NCI-H146 treated with DMSO at 0.1 percent for 48 hours (cell line): Measurements from ENCODE around the gene WHAMM.
"Not testable (repeated sequence)": the region's sequence is repeated elsewhere in the genome, so short reads cannot be mapped to it uniquely, and the experiment has no call there.

ENCODE experiments used
- DNase-seq: peaks from one replicate; lab custom pipeline; 2025; ENCODE audit not compliant: unreplicated experiment; lab: John Stamatoyannopoulos, UW

The WHAMM gene, protein sequence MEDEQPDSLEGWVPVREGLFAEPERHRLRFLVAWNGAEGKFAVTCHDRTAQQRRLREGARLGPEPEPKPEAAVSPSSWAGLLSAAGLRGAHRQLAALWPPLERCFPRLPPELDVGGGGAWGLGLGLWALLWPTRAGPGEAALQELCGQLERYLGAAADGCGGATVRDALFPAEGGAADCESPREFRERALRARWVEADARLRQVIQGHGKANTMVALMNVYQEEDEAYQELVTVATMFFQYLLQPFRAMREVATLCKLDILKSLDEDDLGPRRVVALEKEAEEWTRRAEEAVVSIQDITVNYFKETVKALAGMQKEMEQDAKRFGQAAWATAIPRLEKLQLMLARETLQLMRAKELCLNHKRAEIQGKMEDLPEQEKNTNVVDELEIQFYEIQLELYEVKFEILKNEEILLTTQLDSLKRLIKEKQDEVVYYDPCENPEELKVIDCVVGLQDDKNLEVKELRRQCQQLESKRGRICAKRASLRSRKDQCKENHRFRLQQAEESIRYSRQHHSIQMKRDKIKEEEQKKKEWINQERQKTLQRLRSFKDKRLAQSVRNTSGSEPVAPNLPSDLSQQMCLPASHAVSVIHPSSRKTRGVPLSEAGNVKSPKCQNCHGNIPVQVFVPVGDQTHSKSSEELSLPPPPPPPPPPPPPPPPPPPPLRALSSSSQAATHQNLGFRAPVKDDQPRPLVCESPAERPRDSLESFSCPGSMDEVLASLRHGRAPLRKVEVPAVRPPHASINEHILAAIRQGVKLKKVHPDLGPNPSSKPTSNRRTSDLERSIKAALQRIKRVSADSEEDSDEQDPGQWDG

DNA sequence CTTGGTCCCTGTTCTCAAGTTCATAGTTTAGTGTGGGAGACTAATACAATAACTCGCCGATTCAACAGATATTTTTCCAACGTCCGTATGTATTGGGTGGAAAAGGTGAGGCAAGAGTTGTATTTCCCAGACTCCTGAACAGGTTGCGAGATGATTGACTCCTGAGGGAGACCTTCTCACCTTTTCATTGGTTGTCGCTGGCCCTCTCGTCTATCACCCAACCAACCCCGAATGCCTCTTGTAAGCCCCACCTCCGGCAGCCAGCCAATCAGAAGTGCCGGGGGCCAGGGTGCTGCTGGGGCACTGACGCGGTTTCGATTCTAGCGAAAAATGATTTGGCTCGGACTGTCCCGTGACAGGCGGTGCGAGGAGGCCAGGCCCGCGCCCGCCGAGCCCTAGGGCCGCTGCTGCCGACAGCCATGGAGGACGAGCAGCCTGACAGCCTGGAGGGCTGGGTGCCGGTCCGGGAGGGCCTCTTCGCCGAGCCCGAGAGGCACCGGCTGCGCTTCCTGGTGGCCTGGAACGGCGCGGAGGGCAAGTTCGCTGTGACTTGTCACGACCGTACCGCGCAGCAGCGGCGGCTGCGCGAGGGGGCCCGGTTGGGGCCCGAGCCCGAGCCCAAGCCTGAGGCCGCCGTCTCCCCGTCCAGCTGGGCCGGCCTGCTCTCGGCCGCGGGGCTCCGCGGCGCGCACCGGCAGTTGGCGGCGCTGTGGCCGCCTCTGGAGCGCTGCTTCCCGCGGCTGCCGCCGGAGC lies at the start of gene WHAMM:
TSS of gene WHAMM (plus strand) at position 321 of the 753 bp plus-strand sequence. CDS start at position 420, 99 bp downstream.
- DNase-seq, result peak; percentile 82

DNA sequence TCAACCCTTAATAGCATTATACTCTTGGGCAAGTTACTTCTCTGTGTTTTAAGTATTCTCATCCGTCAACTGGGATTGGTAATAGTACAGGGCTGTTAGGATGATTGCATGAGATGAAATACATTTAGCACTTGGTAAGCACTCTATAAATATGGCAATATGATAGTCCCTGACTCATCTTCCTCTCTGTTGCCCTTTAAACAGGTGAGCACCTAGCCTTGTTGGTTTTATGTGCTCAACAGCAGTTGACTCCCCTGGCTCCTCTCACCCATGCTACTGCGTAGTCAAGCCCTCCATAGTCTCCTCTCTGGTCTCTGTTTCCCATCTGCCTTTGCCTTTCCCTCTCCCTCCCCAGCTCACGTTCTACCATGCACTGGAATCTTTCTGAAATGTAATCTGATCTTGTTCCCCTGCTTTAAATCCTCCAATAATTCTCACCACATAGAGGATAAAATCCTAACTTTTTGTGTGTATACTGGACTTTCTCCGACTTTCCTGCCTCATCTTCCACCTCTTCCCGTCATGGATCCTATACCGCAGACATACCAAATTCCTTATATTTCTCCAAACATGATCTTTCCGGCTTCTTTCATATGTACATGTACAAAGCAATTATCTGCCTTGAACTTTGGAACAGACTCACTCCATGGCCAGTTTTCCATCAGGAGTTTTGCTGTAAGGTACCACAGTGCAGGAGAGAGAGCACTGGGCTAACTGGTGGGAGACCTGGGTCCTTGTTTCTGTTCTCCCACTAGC lies 45.9 kb upstream of the WHAMM start:
- DNase-seq, result no peak

DNA sequence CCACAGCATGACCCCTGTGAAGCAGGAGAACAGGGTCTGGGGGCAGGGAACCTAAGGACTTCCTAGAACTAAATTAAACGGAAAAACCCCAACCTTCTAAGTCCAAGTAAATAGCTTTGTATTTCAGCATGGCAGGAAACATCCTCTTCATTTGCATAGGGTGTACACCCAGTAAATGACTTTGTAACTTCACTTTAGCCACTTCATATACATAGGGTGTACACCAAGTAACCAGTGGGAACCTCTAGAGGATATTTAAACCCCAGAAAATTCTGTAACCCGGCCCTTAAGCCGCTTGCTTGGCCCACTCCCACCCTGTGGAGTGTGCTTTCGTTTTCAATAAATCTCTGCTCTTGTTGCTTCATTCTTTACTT lies 45.3 kb upstream of the WHAMM start:
- DNase-seq, result no peak

DNA sequence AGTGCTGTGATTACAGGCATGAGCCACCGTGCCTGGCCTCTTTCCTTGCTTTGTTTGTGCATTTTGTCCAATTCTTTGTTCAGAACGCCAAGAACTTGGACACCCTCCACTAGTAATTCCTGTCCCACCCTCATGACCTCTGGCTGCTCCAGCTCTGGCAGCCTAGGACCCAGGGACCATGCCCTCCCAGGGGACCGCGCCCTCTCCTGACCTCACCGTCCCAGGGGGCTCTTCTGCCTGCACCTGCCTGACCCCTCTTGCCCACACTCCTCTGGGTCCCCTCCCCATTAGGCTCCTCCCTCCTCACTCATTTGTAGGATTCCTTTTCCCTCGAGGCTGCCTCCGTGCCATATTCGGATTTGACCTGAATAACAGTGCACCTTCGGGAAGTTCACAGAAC lies 44.7 kb upstream of the WHAMM start:
- DNase-seq, result no peak

DNA sequence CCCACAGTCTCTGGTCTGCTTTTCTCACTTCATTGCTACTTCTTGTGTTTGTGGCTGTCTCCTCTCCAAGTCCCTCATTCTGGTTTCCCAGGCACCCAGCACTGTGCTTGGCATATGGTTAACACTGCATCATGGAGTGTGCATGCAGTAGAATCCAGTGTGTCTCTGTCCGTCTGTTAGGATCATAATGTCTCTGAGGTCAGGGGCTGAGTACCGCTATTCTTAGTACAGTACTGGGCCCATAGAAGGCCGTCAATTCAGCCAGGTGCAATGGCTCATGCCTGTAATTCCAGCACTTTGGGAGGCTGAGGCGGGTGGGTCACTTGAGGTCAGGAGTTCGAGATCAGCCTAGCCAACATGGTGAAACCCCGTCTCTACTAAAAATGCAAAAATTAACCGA lies 43.2 kb upstream of the WHAMM start:
- not testable (repeated sequence) for DNase-seq

DNA sequence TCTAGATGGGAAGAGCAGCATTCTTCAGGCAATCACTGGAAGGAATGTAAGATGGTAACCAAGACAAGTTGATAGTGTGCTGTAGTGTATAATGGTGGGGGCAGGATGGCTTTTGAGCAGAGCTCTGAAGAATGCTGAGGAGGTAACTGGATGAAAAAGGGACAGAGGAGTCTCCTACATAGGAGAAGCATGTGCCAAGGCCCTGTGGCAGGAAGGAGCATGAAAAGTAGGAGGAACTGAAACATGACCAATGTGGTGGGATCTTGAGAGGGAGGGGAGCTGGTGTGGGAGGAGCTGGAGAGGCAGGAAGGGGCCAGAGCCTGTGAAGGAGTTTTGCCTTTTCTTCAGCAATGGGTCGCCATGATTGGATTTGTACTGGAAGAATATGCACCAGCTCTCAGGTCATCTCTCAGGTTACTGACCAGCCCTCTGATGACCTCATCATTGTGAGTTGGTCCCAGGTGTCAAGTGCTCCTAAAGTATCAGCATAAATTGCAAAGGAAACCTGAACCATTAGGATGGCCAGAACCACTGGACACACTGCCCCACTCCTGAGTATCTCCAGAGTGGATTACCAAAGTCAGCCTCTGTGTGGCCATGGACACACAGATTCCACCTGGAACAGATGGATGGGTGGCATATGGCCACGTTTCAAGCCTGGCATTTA lies 42.1 kb upstream of the WHAMM start:
- DNase-seq, result no peak

DNA sequence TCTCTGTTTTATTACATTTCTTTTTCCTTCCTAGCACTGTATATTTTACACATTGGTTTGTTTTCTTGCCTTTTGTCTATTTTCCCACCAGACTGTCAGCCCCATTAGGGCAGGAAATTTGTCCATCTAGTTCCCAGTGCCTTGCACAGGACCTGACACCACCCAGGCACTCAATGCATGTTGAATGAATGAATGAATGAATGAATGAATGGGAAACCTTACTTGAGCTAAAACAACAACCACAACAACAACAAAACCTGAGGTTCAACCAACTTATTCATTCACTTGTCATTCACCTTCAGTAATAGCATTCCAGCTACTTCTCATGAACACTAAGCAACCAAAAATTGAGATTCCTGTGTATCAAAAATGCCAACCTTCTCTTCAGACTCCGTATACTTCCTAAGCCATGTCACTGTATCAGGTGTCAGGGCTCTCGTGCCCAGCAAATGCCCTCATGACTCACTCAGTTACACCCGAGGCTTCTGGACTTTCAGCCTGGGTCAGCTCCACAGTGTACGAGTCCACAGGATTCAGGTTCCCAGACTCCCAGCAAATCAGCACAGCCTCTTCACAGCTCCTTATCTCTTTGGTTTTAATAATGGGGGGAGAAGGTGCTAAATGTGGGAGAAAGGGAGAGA lies 40.9 kb upstream of the WHAMM start:
- DNase-seq, result no peak

DNA sequence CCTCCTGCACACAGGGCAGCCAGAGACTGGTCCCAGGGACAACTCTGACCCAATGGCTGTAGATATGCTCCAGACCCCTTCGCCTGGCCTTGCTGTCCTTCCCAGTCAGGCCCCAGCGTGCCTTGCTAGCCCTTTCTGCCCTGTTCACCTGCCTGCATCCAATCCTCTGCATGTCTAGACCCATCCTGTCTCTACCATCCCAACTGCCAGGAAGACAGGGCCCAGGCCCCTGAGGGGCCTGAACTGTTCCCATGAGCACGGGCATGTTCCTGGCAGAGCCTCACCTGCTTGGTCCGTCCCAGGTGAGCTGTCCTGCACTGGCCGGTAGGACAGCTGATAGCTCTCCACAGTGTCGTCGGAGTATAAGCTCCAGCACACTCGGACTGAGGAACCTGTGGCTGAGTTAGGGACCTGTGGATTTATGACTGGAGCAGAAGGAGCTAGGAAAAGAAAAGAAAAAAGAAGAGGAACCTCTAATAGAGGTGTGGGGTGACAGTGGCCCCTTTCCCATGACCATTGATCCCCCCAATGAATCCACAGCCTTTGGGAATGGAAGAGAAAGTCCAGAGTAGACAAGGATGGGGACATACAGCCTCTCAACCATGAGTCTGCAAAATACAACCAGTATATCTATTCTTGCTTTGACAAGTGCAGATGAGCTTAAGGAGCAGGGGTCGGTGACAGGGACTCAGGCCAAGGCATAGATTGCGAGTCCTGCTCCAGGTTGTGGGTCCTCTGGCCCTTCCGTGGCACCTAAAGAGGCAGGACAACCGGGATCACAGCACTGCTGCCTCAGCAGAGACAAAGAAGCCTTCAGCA lies 37.4 kb upstream of the WHAMM start:
- no peak for DNase-seq

DNA sequence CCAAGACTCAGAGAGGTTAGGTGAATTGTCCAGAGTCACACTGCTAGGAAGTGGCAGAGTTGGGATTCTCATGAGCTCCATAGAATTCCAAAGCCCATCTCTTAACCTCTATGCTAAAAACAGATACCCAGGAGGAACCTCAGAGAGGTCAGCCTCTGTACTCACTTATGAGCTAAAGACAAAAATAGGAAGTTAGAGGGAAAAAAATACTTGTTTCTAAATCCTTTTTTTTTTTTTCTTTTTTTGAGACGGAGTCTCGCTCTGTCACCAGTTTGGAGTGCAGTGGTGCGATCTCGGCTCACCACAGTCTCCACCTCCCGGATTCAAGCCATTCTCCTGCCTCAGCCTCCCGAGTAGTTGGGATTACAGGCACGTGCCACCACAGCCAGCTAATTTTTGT lies 34.9 kb upstream of the WHAMM start:
- DNase-seq, result no peak

DNA sequence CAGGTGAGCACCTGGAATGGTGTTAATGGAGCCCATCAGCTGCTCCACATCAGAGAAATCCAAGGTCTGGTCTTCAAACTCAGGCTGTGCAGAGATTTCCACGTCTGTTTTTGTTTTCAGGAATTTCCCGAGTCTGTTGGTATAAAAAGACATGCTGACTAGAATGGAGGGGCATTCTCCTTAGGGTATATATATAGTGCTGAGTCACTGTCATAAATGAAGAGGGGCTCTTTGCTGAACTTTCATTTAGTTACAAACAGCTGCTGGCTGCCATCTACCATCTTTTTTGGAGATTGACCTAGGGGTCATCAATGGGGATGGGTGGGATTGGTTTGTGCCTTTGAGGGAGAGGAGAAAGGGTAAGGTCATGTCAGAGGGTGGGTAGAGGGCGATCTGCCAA lies 30.7 kb upstream of the WHAMM start:
- DNase-seq, result no peak

DNA sequence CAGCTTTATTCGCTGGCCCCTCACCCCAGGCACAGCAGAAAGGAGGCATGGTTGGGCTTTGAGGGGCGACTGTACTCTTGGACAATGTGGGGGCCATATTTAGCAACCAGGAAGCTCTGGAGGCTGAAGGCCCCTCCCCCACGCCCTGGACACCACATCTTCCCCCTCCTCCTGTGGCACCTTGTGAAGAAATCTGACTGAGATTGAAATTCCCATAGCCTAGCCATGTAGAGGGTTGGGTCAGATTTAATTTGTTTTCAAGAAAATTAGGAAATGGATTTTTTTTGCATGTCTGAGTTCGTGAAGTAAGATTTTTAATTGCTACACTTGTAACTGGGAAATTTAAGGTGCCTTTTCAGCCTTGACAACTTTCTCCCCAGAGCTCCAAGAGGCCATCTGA lies 28.1 kb upstream of the WHAMM start:
- DNase-seq, result no peak

DNA sequence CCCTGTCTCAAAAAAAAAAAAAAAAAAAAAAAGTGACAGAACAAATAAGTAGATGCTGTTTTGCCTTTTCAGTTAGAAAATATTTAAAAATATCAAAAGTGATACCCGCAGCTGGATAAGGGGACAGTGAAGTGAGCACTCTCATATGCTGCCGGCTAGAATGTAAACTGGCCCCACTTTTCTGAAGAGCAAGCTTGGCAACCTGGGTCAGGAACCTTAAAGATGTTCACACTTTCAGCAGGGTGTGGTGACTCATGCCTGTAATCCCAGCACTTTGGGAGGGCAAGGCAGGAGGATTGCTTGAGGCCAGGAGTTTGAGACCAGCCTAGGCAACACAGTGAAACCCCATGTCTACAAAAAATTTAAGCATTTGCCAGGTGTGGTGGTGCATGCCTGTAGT lies 20.9 kb upstream of the WHAMM start:
- DNase-seq, result no peak

DNA sequence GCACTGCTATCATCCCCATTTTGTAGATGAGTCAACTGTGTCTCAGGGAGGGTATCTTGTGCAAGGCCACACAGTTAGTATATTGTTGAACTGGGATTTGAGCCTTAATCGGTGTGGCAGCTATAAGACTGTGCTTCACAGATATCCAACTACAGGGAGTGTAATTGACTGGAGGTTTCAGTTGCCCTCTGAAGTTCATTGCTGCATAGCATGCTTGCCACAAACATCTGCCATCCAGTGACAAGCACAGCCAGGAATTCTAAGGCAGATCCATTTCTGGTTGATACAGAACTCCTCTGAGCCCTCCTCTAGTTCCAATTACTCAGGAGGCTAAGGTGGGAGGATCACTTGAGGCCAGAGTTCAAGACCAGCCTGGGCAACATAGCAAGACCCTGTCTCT lies 19.9 kb upstream of the WHAMM start:
- DNase-seq, result no peak

DNA sequence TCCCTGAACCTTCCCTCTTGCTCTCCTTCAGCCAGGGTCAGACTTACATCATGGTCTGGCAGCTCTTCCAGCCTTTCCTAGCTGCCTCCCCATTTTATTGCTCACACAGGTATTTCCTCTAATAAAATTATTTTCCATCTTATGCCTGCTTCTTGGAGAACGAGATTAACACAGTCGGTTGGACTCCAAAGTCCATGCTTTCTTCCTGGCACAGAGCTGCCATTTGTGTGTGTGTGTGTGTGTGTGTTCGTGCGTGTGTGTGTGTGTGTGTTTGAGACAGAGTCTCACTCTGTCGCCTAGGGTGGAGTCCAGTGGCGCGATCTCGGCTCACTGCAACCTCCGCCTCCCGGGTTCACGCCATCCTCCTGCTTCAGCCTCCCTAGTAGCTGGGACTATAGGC lies 19.1 kb upstream of the WHAMM start:
- no peak for DNase-seq

DNA sequence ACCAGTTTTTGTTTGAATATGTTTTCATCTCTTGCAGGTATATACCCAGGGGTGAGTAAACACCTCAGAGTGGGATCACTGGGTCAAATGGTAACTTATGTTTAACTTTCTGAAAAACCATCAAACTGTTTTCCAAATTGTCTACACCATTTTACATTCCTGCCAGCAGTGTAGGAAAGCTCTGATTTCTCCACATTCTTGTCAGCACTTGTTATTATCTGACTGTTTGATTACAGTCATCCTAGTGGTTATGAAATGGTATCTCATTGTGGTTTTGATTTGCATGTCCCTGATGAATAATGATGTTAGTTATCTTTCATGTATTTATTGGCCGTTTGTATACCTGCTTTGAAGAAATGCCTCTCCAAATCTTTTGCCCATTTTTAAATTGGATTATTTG lies 17.4 kb upstream of the WHAMM start:
- DNase-seq, result no peak

DNA sequence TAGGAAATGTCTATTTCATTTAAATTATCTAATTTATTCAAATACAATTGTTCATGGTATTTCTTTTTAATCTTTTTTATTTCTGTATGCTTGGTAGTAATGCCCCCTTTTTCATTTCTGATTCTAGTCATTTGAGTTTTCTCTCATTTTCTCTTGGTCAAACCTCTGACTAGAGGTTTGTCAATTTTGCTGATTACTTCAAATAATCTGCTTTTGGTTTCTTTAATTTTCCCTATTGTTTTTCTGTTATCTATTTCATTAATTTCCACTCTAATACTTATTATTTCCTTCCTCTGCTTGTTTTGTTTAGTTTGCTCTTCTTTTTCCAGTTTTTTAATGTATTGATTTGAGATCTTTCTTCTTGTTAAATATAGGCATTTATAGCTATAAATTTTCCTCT lies 15.7 kb upstream of the WHAMM start:
- DNase-seq, result no peak

DNA sequence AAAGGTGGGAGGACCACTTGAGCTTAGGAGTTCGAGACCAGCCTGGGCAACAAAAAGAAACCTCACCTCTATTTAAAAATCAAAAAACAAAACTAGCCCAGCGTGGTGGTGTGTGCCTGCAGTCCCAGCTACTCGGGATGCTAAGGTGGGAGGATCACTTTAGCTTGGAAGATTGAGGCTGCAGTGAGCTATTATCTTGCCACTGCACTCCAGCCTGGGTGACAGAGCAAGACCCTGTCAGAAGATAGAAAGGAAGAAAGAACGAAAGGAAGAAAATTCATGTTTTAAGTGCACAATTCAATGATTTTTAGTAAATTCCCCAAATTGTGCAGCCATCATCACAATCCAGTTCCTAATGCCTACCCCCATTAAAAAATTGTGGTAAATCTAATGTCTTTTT lies 11.3 kb upstream of the WHAMM start:
- DNase-seq, result no peak

DNA sequence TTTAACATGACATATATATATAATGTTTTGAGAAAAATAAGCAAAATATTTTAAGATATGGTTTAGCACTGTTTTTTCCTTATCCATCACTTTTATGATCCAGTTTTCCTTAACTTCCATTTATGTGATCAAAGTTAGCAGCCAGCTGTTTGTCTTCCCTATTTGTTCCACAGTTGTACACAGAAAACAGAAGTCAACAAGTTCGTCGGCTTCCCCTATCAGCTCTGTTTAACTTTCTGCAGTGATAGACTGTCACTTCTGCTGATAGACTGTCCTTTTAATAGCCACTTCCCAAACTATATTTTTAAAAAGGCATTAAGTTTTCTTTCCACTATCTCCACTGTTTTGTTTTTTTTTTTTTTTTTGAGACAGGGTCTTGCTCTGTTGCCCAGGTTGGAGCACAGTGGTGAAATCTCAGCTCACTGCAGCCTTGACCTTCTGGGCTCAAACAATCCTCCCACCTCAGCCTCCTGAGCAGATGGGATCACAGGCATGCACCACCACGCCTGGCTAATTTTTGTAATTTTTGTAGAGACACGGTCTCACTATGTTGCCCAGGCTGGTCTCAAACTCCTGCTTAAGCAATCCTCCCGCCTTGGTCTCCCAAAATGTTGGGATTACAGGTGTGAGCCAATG lies 10.8 kb upstream of the WHAMM start:
- DNase-seq, result no peak
